ENCODE measurements around the gene BTF3. TPM values are rescaled to one million over a fixed set of nuclear protein-coding genes. Genes with fewer than 3 reads are reported as not detected.

The BTF3 gene
- total and polyA plus RNA-seq, 9 of the 15 experiments (the other 6 are each of a cell fraction or from before 2014, with no cell fraction given): 534 to 1,637 (median 848) TPM

GRCh38 chr5:73496984-73497457 lies 1.2 kb upstream of the BTF3 start (continued):
- TF ChIP-seq POLR3A (IDR thresholded peaks at IDR 0.05; ENCODE audit: borderline replicate concordance, extremely low read depth, insufficient read depth, insufficient read length) (no peak), ZNF165 (CRISPR knock-in tag; IDR thresholded peaks at IDR 0.05; ENCODE audit: borderline replicate concordance) (no peak), ZNF263 (CRISPR knock-in tag; IDR thresholded peaks at IDR 0.05; ENCODE audit: borderline replicate concordance) (no peak), TAF9B (IDR thresholded peaks at IDR 0.05; ENCODE audit: partially characterized antibody) (no peak), COPS2 (conservative IDR thresholded peaks at IDR 0.05) (no peak), MAZ (CRISPR knock-in tag; conservative IDR thresholded peaks at IDR 0.05 in 1 of 2, IDR thresholded peaks at IDR 0.05 in 1 of 2) (no peak), NELFE (IDR thresholded peaks at IDR 0.05; ENCODE audit: insufficient read depth, insufficient read length) (no peak), CBFA2T2 (conservative IDR thresholded peaks at IDR 0.05) (peak; percentile 89), E2F1 (CRISPR knock-in tag; IDR thresholded peaks at IDR 0.05) (no peak), FOXJ3 (CRISPR knock-in tag; IDR thresholded peaks at IDR 0.05) (no peak), CBX8 (IDR thresholded peaks at IDR 0.05; ENCODE audit: borderline replicate concordance, extremely low read depth, low read depth, low read length, poor library complexity, severe bottlenecking) (no peak), ARNT (IDR thresholded peaks at IDR 0.05) (peak in 1 of 2 experiments; percentile 69; a peak in 1 of 4 replicates), SIX5 (IDR thresholded peaks at IDR 0.05; ENCODE audit: borderline replicate concordance in 1 of 2, insufficient read depth in 1 of 2, low read depth in 1 of 2, low read length in 2 of 2) (no peak), MXI1 (IDR thresholded peaks at IDR 0.05; ENCODE audit: low read depth, low read length) (no peak), ZNF449 (CRISPR knock-in tag; IDR thresholded peaks at IDR 0.05) (0 out of 2 replicates have a peak, but pooled peaks have one; percentile 46), FUS (optimal IDR thresholded peaks at IDR 0.05; ENCODE audit: low read depth, low read length) (no peak), TCF15 (CRISPR knock-in tag; IDR thresholded peaks at IDR 0.05) (0 out of 2 replicates have a peak, but pooled peaks have one; percentile 27), SETDB1 (IDR thresholded peaks at IDR 0.05; ENCODE audit: low read length) (no peak), ATF3 (IDR thresholded peaks at IDR 0.05) (no peak; the same call in 1 of the 2 replicates), ATF3 (CRISPR knock-in tag; conservative IDR thresholded peaks at IDR 0.05) (no peak), EP400 (IDR thresholded peaks at IDR 0.05) (peak; percentile 51), SFPQ (IDR thresholded peaks at IDR 0.05; ENCODE audit: low read depth, low read length) (no peak)
